Bronchial epithelial cell (primary cell): Measurements from ENCODE around the gene HGD. TPM values are rescaled to one million over a fixed set of nuclear protein-coding genes. Genes with fewer than 3 reads are reported as not detected.

Source experiments
- DNase-seq: peaks from one replicate; pipeline ENCODE4 v3.0.0-alpha.2; 2010; ENCODE audit warnings: low read depth
- FAIRE-seq: peaks from 2 replicates; lab custom pipeline; 2011; peaks lifted over from hg19 to GRCh38; lab: Jason Lieb, UNC
- H3K27me3 ChIP-seq: 2 replicates; pipeline ENCODE4 v1.5.1; 2011; ENCODE audit warnings: low read length; ENCODE audit not compliant: control insufficient read depth, insufficient read depth
- H3K36me3 ChIP-seq: 2 replicates; pipeline ENCODE4 v1.5.1; 2011; ENCODE audit warnings: low read length; ENCODE audit not compliant: control insufficient read depth, insufficient read depth
- H3K4me3 ChIP-seq: 2 replicates; pipeline ENCODE4 v1.5.1; 2011; ENCODE audit warnings: mild to moderate bottlenecking, low read depth, low read length, control low read depth
- total RNA-seq: library from RNA; depleted of rRNA; stranded (reverse); fragments of >200 nt; gene quantifications from 2 replicates; pipeline ENCODE4 v1.2.1, GENCODE V29; 2014
- TF ChIP-seq, protein P1 (sequence below): IDR thresholded peaks from 2 replicates; pipeline ENCODE4 v1.5.1; 2011; ENCODE audit warnings: mild to moderate bottlenecking, moderate library complexity, low read length, control low read depth, inconsistent platforms; ENCODE audit not compliant: insufficient read depth, severe bottlenecking

HGD gene
- total RNA-seq, 1 donor from 2014 or later: under 0.01 TPM

DNA sequence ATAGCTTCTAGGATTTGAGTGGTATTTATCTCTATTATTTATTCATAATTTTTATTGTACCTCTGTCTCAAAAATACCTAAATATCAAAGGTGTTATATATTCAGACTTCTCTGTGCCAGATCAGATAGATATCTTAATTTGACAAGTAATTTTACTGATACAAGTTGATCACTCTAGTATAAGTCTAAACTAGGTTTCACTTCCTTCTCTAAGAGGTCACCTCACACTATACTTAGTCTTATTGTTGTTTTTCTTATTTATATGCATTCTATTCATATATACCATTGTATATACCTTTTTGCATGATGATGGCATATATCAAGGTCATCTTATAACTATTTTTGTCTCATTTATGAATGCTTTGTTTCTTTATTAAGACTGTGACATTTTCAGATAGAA lies 26.4 kb upstream of the HGD start:
- TF ChIP-seq, protein P1, sequence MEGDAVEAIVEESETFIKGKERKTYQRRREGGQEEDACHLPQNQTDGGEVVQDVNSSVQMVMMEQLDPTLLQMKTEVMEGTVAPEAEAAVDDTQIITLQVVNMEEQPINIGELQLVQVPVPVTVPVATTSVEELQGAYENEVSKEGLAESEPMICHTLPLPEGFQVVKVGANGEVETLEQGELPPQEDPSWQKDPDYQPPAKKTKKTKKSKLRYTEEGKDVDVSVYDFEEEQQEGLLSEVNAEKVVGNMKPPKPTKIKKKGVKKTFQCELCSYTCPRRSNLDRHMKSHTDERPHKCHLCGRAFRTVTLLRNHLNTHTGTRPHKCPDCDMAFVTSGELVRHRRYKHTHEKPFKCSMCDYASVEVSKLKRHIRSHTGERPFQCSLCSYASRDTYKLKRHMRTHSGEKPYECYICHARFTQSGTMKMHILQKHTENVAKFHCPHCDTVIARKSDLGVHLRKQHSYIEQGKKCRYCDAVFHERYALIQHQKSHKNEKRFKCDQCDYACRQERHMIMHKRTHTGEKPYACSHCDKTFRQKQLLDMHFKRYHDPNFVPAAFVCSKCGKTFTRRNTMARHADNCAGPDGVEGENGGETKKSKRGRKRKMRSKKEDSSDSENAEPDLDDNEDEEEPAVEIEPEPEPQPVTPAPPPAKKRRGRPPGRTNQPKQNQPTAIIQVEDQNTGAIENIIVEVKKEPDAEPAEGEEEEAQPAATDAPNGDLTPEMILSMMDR: no peak
- Histone ChIP-seq H3K4me3 (no peak overlapping the region), H3K36me3 (no peaks in the 10 kb centered on the region), H3K27me3 (no peaks in the 10 kb centered on the region)
- FAIRE-seq (no peak), DNase-seq (no peak)

- FAIRE-seq (no peak), DNase-seq (no peak)
- Histone ChIP-seq H3K27me3 (no peaks in the 10 kb centered on the region), H3K4me3 (no peak overlapping the region), H3K36me3 (peaks cover 1% of the 10 kb centered on the region)
- TF ChIP-seq, protein P1: no peak
Measured at GRCh38 chr3:120706950-120707349, 24.9 kb upstream of the HGD start.

DNA sequence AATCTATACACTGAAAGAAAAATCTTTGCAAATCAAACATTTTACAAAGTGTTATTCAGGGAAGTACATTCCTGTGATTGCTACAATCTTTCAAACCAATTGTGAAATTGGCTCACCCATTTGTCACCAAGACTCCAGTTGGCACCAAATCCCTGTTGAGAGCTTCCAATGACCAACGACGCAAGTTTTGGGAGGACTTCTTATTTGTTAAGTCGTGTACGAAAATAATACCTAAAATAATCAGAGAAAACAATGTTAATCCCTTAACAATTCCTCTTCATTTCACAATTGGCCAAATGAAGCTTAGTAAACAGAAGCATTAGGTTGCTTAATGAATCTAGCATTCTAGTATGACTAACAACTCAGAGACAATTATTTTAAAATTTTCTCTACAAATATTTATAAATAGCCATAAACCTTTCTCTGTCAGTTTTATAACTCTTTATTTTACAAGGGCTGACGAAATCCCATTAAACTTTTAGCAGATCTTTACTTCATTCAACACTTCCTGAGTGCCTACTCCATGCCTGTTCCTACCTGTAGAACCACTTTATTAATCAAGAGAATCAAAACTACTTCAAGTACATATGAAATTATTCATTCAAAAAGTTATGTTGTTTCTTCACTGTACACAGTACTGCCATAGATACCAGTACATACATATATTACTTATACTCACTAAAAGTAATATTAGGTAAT lies 24.0 kb upstream of the HGD start:
- peaks cover 1% of the 10 kb centered on the region for H3K36me3 ChIP-seq
- no peak overlapping the region for H3K4me3 ChIP-seq
- TF ChIP-seq, protein P1: no peak
- FAIRE-seq (no peak), DNase-seq (peak; percentile 29)
- no peaks in the 10 kb centered on the region for H3K27me3 ChIP-seq

DNA sequence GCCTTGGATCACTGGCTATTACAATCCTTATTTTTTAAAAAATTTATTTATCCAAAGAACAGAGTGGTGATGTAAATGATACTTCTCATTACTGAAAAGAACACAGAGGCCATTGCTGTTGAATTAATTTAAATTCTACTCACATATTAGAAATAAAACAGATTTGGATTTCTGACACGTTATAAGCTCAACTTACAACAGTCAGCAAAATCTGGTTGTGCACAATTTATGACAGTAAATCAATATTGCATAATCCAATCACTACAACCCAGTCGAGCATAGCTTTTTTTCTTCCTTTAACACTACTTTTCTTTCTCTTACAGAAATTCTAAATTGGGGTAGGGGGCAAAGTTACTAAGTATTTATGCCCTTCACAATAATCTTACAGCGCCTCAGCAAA lies 17.3 kb upstream of the HGD start:
- DNase-seq: no peak
- Histone ChIP-seq H3K36me3 (peaks cover 1% of the 10 kb centered on the region), H3K4me3 (no peak overlapping the region), H3K27me3 (no peaks in the 10 kb centered on the region)
- FAIRE-seq: no peak
- TF ChIP-seq, protein P1: no peak

- Histone ChIP-seq H3K36me3 (no peaks in the 10 kb centered on the region), H3K27me3 (no peaks in the 10 kb centered on the region), H3K4me3 (no peak overlapping the region)
- TF ChIP-seq, protein P1: no peak
- no peak for FAIRE-seq
- peak; percentile 43 for DNase-seq
Measured at GRCh38 chr3:120693439-120694171, 11.6 kb upstream of the HGD start.
